Caco-2 (cell line): ENCODE results near the gene TOMM7. TPM values are rescaled to one million over a fixed set of nuclear protein-coding genes. Genes with fewer than 3 reads are reported as not detected.

Source experiments
- BruUV-seq: library from RNA; stranded (reverse); fragments of 400-500 nt; replicated peaks from 2 replicates; lab custom pipeline; 2021; lab: Mats Ljungman, UMichigan
- CTCF ChIA-PET: fragments of 300-600 bp; sonication (Branson Sonifier 250); formaldehyde crosslinking; loops from one replicate; lab custom pipeline; 2022; ENCODE audit warnings: antibody characterized with exemption; lab: Charles Lee
- POLR2A ChIA-PET: fragments of 300-600 bp; sonication (Branson Sonifier 250); formaldehyde crosslinking; loops from one replicate; lab custom pipeline; 2022; ENCODE audit warnings: antibody characterized with exemption; lab: Charles Lee
- DNase-seq, 2 experiments: peaks; one replicate each; pipeline versions ENCODE4 v3.0.0 to v3.0.0-alpha.2; 2020 to 2022
- H3K27me3 ChIP-seq: replicated peaks from 2 replicates; pipeline ENCODE4 v1.6.0; 2011; ENCODE audit warnings: low read length; ENCODE audit not compliant: control insufficient read depth, insufficient read depth
- H3K36me3 ChIP-seq: 2 replicates; pipeline ENCODE4 v1.5.1; 2011; ENCODE audit warnings: low read length; ENCODE audit not compliant: control insufficient read depth, insufficient read depth
- H3K4me1 ChIP-seq: fragments of 250-450 bp; sonication (Bioruptor Pico); 2 replicates; pipeline ENCODE4 v1.5.1; 2020; ENCODE audit warnings: mild to moderate bottlenecking
- H3K4me3 ChIP-seq: 2 replicates; pipeline ENCODE4 v1.5.1; 2011; ENCODE audit warnings: low read depth, mild to moderate bottlenecking, control low read depth, low read length
- H3K9me3 ChIP-seq: fragments of 250-450 bp; sonication (Bioruptor Pico); 2 replicates; pipeline ENCODE4 v1.5.1; 2020; ENCODE audit warnings: mild to moderate bottlenecking, moderate library complexity
- H3K27ac Mint-ChIP-seq: one replicate; pipeline ENCODE4 v1.8.0; 2022; ENCODE audit warnings: mixed read lengths; ENCODE audit not compliant: unreplicated experiment
- H3K27me3 Mint-ChIP-seq: one replicate; pipeline ENCODE4 v1.8.0; 2022; ENCODE audit warnings: mixed read lengths; ENCODE audit not compliant: insufficient read depth, unreplicated experiment
- H3K36me3 Mint-ChIP-seq: one replicate; pipeline ENCODE4 v1.8.0; 2022; ENCODE audit warnings: mild to moderate bottlenecking, mixed read lengths; ENCODE audit not compliant: insufficient read depth, unreplicated experiment
- H3K4me1 Mint-ChIP-seq: one replicate; pipeline ENCODE4 v1.8.0; 2022; ENCODE audit warnings: low read depth, mixed read lengths; ENCODE audit not compliant: unreplicated experiment
- H3K4me3 Mint-ChIP-seq: one replicate; pipeline ENCODE4 v1.8.0; 2022; ENCODE audit warnings: mild to moderate bottlenecking, moderate library complexity, mixed read lengths; ENCODE audit not compliant: unreplicated experiment
- H3K9me3 Mint-ChIP-seq: one replicate; pipeline ENCODE4 v1.8.0; 2022; ENCODE audit warnings: mixed read lengths; ENCODE audit not compliant: unreplicated experiment
- CTCF ChIP-seq, 2 experiments: fragments of 200-600 bp in 1 of 2; IDR thresholded peaks; 1 replicate in 1 of 2; 2 replicates in 1 of 2; pipeline versions ENCODE4 v1.5.1 to v1.8.0; 2011 to 2022; ENCODE audit warnings: antibody characterized with exemption in 1 of 2, control low read depth in 1 of 2, inconsistent platforms in 1 of 2, low read depth in 1 of 2, low read length in 1 of 2, mild to moderate bottlenecking in 1 of 2, moderate library complexity in 1 of 2; ENCODE audit not compliant: insufficient read depth in 1 of 2, severe bottlenecking in 1 of 2, unreplicated experiment in 1 of 2
- intact Hi-C: fragments of 100-400 bp; cut with micrococcal nuclease; formaldehyde crosslinking; loops from one replicate; pipeline ENCODE4 v1.10.0; 2022; ENCODE audit not compliant: unreplicated experiment
- total RNA-seq: library from RNA; stranded (reverse); gene quantifications from 2 replicates; pipeline ENCODE4 v1.2.3, GENCODE V29; 2022

TOMM7 gene
- total RNA-seq, 1 experiment from 2014 or later, result 220 TPM

DNA sequence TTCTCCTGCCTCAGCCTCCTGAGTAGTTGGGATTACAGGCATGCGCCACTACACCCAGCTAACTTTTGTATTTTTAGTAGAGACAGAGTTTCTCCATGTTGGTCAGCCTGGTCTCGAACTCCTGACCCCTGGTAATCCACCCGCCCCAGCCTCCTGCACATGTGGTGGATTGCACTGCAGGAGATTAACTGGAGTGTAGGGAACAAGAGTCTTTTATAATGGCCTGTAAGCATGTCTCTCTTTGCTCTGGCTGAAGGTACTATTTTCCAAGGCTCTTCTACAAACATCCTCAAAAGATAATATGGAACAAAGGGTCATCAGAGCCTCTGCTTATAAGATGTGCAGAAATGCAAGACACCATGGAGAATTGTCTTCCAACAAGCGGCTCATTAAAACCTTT is 3.2 kb downstream of the TOMM7 start:
- Mint-ChIP-seq H3K9me3 (no peaks in the 10 kb centered on the region), H3K27ac (peak overlapping the region; percentile 60), H3K36me3 (peaks cover 49% of the 10 kb centered on the region), H3K4me3 (peak overlapping the region; percentile 49), H3K27me3 (no peaks in the 10 kb centered on the region), H3K4me1 (peaks cover 37% of the 10 kb centered on the region)
- ChIA-PET CTCF (no interaction called here), POLR2A (no interaction called here)
- H3K4me1 ChIP-seq, result peaks cover 13% of the 10 kb centered on the region
- H3K36me3 ChIP-seq, result no peaks in the 10 kb centered on the region; the same call in 1 of the 2 replicates
- TF ChIP-seq CTCF (IDR thresholded peaks at IDR 0.05; ENCODE audit: insufficient read depth in 1 of 2, low read depth in 1 of 2, low read length in 1 of 2, severe bottlenecking in 1 of 2, unreplicated experiment in 1 of 2), result no peak
- intact Hi-C loops, result no loop called here
- no peak overlapping the region for H3K4me3 ChIP-seq
- BruUV-seq, result no TSS peak
- H3K27me3 ChIP-seq, result no peaks in the 10 kb centered on the region
- H3K9me3 ChIP-seq, result no peaks in the 10 kb centered on the region
- DNase-seq, result no peak

DNA sequence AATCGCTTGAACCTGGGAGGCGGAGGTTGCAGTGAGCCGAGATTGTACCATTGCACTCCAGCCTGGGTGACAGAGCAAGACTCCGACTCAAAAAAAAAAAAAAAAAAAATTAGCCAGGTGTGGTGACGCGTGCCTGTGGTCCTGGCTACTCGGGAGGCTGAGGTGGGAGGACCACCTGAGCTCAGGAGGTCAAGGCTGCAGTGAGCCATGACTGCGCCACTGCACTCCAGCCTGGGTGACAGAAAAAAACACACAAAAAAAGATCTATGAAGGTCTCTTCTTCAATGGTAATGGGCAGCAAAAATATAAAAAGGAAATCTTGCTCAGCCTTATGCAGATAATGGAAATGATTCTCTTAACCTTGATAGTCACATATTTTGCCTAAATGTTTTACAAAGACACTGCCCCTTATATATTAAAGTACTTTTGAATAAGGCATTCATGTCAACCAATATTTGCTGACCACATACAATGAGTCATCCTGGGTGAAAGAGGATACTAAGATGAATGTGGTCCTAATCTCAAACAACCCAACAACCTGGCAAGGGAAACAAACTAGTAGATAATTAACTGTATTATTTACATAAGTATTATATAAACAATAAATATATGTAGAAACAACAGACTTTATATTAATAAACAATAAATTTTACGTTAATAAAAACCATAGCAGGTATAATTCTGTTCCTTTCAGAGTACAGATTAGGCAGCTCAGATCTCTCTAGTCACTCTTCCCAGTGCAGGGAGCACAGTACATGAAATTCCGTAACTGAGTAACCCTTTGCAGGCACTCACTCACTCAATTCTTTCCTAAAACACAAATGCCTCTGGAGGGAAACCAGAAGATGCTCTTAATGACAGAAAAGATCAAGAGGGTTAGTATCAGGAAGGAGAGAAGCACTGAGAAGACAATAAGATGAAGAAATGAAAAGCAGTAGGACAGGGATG is 8.1 kb downstream of the TOMM7 start:
- H3K9me3 Mint-ChIP-seq, result no peaks in the 10 kb centered on the region
- no TSS peak for BruUV-seq
- peaks cover 12% of the 10 kb centered on the region for H3K4me1 ChIP-seq
- H3K4me3 Mint-ChIP-seq, result no peak overlapping the region
- no peaks in the 10 kb centered on the region for H3K9me3 ChIP-seq
- intact Hi-C loops, result no loop called here
- H3K36me3 Mint-ChIP-seq, result peaks cover 70% of the 10 kb centered on the region
- no peak overlapping the region for H3K27ac Mint-ChIP-seq
- H3K36me3 ChIP-seq, result no peaks in the 10 kb centered on the region; the same call in 1 of the 2 replicates
- H3K4me3 ChIP-seq, result no peak overlapping the region
- H3K27me3 ChIP-seq, result no peaks in the 10 kb centered on the region
- no peak for DNase-seq
- TF ChIP-seq CTCF (IDR thresholded peaks at IDR 0.05; ENCODE audit: insufficient read depth in 1 of 2, low read depth in 1 of 2, low read length in 1 of 2, severe bottlenecking in 1 of 2, unreplicated experiment in 1 of 2), result no peak
- H3K4me1 Mint-ChIP-seq, result peaks cover 25% of the 10 kb centered on the region
- ChIA-PET POLR2A (interaction anchor here (0.7 kb wide), 1 partner anchor 17 kb away, joined by 3 read pairs; no protein-coding TSS in a partner anchor), CTCF (no interaction called here)
- H3K27me3 Mint-ChIP-seq, result no peaks in the 10 kb centered on the region

DNA sequence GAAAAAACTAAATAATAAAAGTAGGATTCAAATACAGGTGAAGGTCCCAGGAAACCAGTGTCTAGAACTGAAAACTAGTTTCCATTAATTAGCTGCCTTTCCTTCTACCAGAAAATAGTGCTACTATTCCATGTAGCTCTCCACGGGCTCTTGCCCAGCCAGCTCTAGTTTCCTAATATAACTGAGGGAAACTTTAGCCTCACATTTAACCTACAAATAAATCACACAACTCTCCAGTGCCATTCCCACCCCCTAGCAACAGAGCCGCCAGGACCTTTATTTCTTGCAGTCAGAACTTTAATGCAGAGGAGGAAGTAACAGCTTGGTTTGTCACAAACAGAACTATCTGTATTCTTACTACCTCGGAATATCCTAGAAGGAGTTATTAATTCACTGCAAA is 10.3 kb downstream of the TOMM7 start:
- Mint-ChIP-seq H3K27me3 (no peaks in the 10 kb centered on the region), H3K4me3 (no peak overlapping the region), H3K4me1 (peaks cover 24% of the 10 kb centered on the region), H3K27ac (no peak overlapping the region), H3K9me3 (no peaks in the 10 kb centered on the region), H3K36me3 (peaks cover 58% of the 10 kb centered on the region)
- no peaks in the 10 kb centered on the region for H3K27me3 ChIP-seq
- BruUV-seq, result no TSS peak
- no peak for DNase-seq
- ChIA-PET POLR2A (no interaction called here), CTCF (no interaction called here)
- intact Hi-C loops, result no loop called here
- H3K4me3 ChIP-seq, result no peak overlapping the region
- peaks cover 11% of the 10 kb centered on the region for H3K4me1 ChIP-seq
- H3K9me3 ChIP-seq, result no peaks in the 10 kb centered on the region
- no peaks in the 10 kb centered on the region; the same call in 1 of the 2 replicates for H3K36me3 ChIP-seq
- TF ChIP-seq CTCF (IDR thresholded peaks at IDR 0.05; ENCODE audit: insufficient read depth in 1 of 2, low read depth in 1 of 2, low read length in 1 of 2, severe bottlenecking in 1 of 2, unreplicated experiment in 1 of 2), result no peak
